Measurements from ENCODE around the gene TOMM20L. TPM values are rescaled to one million over a fixed set of nuclear protein-coding genes. Genes with fewer than 3 reads are reported as not detected.
"Not testable (repeated sequence)": the region's sequence is repeated elsewhere in the genome, so short reads cannot be mapped to it uniquely, and the experiment has no call there.

The TOMM20L gene
- not detected for total RNA-seq
- long read RNA-seq: 0 reads

DNA sequence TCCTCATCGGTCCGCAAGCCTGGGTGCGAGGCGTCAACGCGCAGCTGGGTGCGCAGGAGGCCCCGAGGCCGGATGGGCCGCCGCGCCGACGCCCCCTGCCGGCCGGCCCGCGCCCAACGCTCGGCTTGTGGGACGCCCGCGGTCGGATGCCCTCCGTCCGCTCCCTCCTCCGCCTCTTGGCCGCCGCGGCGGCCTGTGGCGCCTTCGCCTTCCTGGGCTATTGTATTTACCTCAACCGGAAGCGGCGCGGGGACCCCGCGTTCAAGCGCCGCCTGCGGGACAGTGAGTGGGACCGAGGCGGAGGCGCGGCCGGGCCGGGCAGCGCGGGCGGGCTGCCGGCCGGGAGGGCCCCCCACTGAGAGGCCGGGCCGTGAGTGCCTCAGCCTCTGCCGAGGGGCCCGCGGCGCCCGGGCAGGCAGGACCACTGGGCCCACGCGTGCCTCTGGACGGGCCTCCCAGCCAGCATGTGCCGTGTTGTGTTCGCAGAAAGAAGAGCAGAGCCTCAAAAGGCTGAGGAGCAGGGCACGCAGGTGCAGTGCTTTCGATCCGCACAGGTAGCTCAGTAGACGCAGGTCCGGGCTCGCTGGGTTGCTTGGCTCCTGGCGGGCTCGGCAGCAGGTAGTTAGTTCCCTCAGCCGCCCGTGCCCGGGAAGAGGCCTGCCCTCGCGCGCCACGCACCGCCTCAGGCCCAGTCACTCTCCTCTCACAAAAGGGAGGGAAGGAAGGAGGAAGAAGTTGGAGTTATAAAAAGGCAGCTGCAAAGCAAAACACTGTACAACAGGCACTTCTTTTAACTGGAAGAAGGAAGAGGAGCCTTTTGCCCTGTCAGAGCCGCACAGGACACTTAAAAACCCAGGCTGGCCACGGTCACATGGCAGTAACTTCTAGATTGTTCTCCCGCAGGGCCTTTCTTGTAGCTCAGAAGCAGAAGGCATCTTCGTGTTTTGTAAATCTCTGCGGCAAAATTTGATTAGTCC lies at the start of gene TOMM20L:
Gene TOMM20L (plus strand): TSS at position 119 of the 977 bp plus-strand sequence. CDS start 28 bp downstream, at position 147.
- intact Hi-C loops (cut with DNase I): no loop called here
- peak; percentile 90 for DNase-seq (ENCODE audit: missing footprints)
- ATAC-seq: peak; percentile 95

DNA sequence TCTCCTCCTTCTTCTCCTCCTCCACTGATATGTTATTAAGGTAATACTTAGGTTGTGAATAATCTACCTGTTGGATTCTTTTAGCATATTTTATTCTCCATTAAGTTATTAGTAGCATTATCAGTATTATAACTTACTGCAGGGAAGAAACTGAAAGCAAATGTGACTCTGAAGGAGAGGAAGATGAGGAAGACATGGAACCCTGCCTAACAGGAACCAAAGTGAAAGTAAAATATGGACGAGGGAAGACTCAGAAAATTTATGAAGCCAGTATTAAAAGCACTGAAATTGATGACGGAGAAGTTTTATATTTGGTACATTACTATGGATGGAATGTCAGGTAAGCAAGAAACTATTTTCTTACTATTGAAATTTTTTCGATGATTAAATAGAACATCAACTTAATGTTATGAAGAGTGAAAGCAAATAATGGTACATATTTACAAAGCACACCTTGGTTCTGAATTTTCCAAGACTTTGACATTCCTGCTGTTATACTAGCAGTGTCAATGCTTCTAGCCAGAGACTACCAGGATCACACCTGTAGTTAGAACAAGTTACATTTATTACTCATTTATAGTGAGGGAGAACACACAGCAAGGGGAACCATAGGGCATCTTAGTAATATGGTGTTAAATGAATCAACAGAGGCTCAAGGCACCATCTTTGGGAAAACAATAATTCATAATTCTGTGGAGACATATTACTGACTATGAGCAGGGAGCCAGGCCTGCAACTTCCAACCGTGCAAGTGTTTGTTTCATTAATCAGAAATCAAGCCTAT lies 42.0 kb upstream of the TOMM20L start:
- intact Hi-C loops (cut with DNase I): loop anchor here (10.0 kb wide), 1 partner anchor 109 kb away; the partner anchor contains the start of gene PSMA3
- DNase-seq (ENCODE audit: missing footprints) (no peak), ATAC-seq (no peak)

DNA sequence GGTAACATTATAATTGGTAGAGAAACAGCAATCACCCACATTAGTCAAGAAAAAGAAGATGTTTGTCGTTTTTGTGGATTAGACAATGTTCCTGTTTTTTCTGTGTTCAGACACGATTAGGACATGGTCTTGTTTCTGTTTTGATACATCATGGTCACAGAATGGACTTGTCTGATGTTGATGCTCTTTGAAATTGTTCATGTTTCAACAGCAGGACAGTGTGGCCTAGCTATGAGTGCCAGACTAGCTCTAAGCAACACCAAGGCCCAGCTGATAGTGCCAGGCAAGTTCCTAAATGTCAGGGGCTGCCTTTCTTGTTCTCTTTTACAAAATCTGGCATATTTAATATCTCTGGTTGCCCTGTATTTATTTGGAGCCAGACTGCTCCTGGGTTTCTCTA lies 40.9 kb upstream of the TOMM20L start:
- intact Hi-C loops (cut with DNase I): loop anchor here (10.0 kb wide), 1 partner anchor 110 kb away; the partner anchor contains the start of gene PSMA3
- ATAC-seq (no peak), DNase-seq (ENCODE audit: missing footprints) (no peak)

DNA sequence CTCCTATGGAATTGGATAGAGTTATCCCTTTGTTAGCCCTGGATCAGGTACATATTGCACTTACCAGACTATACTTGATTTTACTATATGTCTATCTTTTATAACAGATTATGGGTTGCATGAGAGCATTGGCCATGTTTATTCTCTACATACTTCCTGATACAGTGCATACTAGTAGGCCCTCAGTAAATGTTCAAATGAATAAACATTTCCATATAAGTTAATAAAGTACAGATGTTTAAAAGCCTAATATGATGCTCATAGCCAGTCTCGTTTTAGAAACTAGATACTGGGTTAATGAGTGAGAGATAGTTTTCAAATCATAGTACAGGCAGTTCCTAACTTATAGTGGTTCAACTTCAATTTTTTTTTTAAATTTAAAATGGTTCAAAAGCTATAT lies 39.5 kb upstream of the TOMM20L start:
- intact Hi-C loops (cut with DNase I): loop anchor here (10.0 kb wide), 1 partner anchor 111 kb away; the partner anchor contains the start of gene PSMA3
- no peak for DNase-seq (ENCODE audit: missing footprints)

DNA sequence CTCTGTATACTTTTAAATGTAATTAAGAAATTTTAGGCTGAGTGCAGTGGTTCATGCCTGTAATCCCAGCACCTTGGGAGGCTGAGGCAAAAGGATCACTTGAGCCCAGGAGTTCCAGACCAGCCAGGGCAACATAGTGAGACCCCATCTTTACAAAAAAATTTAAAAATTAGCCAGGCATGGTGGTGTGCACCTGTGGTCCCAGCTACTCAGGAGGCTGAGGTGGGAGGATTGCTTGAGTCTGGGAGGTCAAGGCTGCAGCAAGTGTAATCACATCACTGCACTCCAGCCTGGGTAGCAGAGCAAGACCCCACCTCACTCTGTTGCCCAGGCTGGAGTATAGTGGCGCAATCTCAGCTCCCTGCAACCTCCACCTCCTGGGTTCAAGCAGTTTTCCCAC lies 33.5 kb upstream of the TOMM20L start:
- ATAC-seq; DNase-seq (ENCODE audit: missing footprints): not testable (repeated sequence)
- intact Hi-C loops (cut with DNase I): loop anchor here (5.0 kb wide), 1 partner anchor 255 kb away; no protein-coding TSS in a partner anchor

More for the DNA sequence above, 39.5 kb upstream of the TOMM20L start:
- ATAC-seq: no peak

DNA sequence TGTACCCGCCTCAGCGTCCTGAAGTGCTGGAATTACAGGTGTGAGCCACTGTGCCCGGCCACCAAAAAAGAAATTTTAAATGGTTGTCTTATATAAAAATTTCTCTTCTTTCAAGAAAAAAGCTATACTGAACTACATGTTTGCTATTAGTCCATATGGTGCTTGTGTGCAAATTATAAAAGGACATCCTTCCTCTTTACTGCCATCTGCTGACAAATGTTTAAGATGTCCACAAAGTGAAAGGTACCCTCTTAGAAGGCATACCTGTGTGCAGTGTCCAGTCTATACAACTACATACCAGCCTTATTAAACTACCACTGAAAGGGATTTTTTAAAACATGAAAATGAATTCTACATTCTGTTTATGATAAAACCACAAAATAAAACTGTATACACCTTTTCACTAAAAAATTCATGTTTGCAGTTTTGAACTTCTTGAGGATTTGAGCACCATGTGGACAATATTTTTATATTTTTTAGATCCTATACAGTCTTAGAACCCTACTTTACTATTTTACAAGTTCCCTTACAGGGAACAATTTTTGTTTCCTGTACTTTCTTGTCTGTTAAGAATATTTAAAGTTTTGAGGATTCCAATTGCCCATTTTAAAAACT lies 32.8 kb upstream of the TOMM20L start:
- no peak for ATAC-seq

DNA sequence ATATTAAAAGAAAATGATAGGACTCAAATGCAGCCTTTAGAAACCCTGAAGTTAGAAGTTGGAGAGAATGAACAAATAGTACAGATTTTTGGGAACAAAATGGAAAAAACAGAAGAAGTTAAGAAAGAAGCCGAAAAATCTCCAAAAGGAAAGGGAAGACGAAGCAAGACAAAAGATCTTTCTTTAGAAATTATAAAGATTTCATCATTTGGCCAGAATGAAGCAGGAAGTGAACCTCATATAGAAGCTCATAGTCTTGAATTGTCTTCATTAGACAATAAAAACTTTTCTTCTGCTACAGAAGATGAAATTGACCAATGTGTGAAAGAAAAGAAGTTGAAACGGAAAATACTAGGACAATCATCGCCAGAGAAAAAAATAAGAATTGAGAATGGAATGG lies 31.4 kb upstream of the TOMM20L start:
- ATAC-seq (no peak), DNase-seq (ENCODE audit: missing footprints) (no peak)
- intact Hi-C loops (cut with DNase I): loop anchor here (5.0 kb wide), 1 partner anchor 257 kb away; no protein-coding TSS in a partner anchor

More for the DNA sequence above, 32.8 kb upstream of the TOMM20L start:
- intact Hi-C loops (cut with DNase I): loop anchor here (5.0 kb wide), 1 partner anchor 256 kb away; no protein-coding TSS in a partner anchor
- no peak for DNase-seq (ENCODE audit: missing footprints)

DNA sequence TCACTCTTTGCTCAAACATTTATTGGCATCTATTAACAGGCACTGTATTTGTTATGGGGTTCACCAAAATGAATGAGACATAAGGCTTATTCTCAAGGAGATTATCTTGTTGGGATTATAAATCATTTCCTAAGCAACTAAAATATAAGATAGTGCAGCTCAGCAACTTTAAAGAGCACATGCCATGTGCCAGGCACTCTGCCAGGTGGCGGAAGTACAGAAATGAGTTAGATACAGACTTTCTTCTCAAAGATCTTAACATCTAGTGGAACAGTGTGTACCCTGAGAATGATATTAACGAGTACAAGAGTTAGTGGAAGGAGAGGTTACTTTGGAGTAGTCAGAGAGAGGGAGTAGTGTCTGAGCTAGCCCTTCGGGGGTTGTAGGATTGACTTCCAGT lies 28.4 kb upstream of the TOMM20L start:
- DNase-seq (ENCODE audit: missing footprints) (peak; percentile 37), ATAC-seq (no peak)
- intact Hi-C loops (cut with DNase I): no loop called here

DNA sequence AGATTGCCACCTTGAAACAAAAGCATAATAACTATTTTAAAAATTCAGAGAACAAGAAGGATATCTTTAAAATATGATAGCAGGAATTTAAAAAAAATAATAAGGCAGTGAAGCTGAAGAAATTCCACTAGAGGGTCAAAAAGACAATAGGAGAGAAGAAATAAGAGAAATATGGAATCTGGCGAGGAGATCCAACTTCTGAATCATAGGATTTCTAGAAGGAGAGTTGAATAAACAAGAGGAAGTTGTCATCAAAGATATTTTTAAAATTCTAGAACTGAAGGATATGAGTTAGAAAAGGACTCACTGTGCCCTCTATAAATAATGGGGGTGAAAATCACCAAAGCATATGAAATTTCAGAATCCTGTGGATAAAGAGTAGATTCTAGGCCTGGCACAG lies 26.8 kb upstream of the TOMM20L start:
- DNase-seq (ENCODE audit: missing footprints) (no peak), ATAC-seq (no peak)
- intact Hi-C loops (cut with DNase I): no loop called here

DNA sequence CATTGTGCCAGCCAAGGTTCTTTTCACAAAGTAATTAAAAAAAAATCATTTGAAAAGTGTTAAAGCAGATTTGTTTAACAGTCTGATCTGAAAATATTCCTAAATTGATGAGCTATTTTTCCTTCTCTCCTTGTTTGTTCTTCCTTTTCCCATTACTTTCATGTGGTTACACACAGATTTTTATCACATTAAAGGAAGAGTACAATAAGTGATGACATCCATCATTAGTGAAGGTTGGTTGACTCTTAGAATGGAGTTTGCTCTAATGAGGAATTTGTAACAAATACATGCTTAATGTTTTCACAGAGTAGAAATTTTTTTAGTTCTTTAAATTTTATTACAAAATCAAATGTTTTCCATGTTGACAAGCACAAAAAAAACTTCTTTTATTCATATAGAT lies 18.9 kb upstream of the TOMM20L start:
- intact Hi-C loops (cut with DNase I): no loop called here
- no peak for DNase-seq (ENCODE audit: missing footprints)

DNA sequence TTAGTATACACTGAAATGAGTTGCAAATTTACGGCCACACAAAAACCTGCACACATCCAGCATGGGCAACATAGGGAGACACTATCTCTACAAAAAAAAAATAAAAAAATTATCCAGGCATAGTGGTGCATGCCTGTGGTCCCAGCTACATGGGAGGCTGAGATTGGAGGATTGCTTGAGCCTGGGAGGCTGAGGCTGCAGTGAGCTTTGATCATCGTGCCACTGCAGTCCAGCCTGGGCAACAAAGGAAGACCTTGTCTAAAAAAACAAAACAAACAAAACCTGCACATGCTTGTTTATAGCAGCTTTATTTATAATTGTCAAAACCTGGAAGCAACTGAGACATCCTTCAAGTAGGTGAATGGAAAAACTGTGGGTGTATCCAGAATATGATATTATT lies 4.9 kb upstream of the TOMM20L start:
- intact Hi-C loops (cut with DNase I): no loop called here
- DNase-seq (ENCODE audit: missing footprints) (no peak), ATAC-seq (no peak)

More for the DNA sequence above, 18.9 kb upstream of the TOMM20L start:
- no peak for ATAC-seq

DNA sequence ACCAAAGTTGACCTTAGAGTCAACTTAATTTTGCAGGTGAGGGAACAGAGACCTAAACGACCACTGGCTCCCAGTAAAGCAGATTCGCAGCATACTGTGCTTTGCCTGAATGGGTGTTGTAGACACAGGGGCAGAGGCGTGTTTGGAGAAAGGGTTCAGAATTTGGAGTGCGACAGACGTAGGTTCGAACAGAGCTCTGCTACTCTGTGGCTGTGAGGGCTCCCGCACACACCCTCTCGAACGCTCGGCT lies 243 bp upstream of the TOMM20L start:
- no peak for ATAC-seq
- no peak for DNase-seq (ENCODE audit: missing footprints)
- intact Hi-C loops (cut with DNase I): no loop called here

DNA sequence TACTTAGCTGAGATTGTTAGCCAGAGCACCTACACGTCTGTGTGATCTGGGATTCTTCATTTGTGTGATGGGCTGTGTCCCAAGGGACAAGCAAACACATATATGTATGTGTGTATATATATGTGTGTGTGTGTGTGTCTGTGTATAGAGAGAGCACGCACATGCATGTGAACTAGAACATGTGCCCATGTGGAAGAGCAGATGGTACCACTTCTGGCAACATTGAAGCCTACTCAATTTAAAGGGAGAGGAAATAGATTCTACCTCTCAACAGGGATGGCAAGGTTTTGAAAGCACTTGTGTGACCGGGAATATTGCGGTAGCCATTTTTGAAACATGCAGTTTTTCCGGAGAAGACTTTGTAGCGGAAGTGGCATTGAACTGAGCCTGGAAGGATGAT lies 1.4 kb downstream of the TOMM20L start:
- intact Hi-C loops (cut with DNase I): no loop called here

DNA sequence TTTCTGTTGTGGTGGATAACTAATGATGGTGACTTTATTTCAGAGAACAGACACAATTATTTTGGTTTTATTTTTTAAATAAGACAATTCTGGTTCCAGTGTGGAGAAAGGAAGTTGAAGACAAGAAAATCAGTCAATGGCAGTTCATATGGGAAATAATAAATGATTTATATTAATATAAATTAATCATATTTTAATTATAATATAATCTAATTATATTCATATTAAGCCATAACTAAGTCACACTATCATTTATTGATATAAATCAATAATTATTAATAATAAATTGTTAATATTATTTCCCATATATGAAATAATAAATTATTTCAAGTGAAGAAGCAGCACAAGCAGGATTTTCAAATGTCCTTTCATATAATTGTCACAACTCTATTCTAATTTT lies 2.8 kb downstream of the TOMM20L start:
- ATAC-seq (no peak), DNase-seq (ENCODE audit: missing footprints) (no peak)
- intact Hi-C loops (cut with DNase I): no loop called here

More for the DNA sequence above, 1.4 kb downstream of the TOMM20L start:
- DNase-seq (ENCODE audit: missing footprints): no peak
- no peak for ATAC-seq

DNA sequence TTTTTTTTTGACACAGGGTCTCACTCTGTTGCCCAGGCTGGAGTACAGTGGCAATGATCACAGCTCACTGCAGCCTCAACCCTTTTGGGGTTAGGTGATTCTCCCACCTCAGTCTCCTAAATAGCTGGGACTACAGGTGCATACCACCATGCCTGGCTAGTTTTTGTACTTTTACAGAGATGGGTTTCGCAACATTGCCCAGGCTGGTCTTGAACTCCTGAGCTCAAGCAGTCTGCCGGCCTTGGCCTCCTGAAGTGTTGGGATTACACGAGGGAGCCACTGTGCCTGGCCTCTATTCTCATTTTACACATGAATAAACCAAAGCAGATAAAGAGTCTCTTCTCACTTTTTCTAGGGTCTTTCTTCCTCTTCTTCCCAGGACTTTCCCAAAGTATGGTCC lies 3.2 kb downstream of the TOMM20L start:
- DNase-seq (ENCODE audit: missing footprints) (no peak), ATAC-seq (no peak)
- intact Hi-C loops (cut with DNase I): no loop called here

DNA sequence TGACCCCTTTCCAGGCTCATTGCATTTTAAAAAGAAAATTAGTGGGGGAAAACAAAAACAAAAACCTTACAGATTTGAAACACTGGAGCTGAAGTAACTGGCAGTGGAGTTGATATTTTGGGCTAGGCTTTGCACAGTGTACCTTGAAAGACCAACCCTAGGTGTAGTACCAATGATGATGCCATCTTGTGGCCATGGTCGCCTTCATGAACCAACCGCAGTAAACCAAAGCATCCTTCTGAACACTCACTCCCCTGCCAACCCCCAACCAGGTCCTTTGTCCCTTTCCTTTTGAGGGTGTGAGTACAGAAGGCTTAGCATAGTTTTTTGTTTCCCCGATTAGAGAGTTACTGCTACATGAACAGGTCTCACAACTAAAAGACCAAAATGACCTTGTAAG lies 5.9 kb downstream of the TOMM20L start:
- intact Hi-C loops (cut with DNase I): no loop called here
- DNase-seq (ENCODE audit: missing footprints): no peak
- no peak for ATAC-seq

DNA sequence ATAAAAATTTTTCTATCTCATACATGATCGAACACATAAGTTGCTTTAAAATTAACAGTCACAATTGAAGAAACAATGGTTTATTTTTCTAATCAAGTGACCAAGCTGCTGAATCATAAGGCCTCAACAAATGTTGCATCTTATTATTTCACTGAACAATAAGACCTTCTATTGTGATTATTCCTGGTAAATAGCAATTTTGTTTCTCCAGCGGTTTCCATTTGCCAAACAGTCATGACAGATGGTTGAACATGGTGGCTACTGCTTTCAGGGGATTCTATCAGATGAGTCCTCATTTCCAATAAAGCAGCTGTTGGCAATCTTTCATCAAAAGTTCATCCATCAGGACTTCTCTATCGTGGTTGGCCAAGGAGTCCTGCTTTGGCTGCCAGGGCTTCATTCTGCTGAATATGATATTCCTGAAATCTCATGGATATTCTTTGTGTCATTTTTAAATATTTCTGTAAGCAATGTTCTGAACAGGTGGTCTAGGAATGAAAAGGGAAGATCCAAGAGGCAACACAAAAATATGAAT lies 13.0 kb downstream of the TOMM20L start:
- DNase-seq (ENCODE audit: missing footprints): no peak
- no peak for ATAC-seq
- intact Hi-C loops (cut with DNase I): no loop called here

DNA sequence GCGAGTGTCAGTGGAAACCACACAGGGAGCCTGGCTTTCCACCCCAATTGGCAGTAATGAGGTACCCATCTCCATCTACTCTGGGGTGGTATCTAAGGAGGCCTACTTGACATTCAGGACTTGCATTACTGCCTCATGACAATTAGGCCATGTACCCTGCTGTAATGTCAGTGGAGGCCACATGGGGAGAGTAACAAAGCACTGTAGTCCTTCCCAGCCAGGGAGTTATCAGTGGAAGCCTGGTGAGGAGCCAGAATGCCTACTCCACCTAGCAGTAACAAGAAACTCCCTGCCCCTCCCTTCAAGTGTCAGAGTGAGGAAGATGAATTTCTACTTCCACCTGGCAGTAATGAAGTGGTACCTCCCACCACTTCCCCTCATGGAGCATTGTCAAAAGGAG lies 19.1 kb downstream of the TOMM20L start:
- ATAC-seq (peak; percentile 54), DNase-seq (ENCODE audit: missing footprints) (no peak)
- intact Hi-C loops (cut with DNase I): no loop called here
